HepG2 (cell line): ENCODE measurements around the gene TTC17. TPM values are rescaled to one million over a fixed set of nuclear protein-coding genes. Genes with fewer than 3 reads are reported as not detected.

ENCODE experiments used
- ATAC-seq: fragments of 200-7000 bp; cut with Tn5 transposase; 3 replicates; pipeline ENCODE4 v1.9.1; 2020; ENCODE audit warnings: mild to moderate bottlenecking, moderate library complexity
- BruUV-seq: library from RNA; stranded (reverse); fragments of 400-500 nt; replicated peaks from 2 replicates; lab custom pipeline; 2021; lab: Mats Ljungman, UMichigan
- CTCF ChIA-PET: fragments of 300-600 bp; formaldehyde crosslinking; extraction: SDS; loops from one replicate; lab custom pipeline; 2021; ENCODE audit warnings: low total read pairs, inconsistent platforms, low intra/inter-chr PET ratio; lab: Yijun Ruan, JAX
- POLR2A ChIA-PET: fragments of 350-600 bp; sonication (Branson Sonifier 250); formaldehyde crosslinking; loops from one replicate; lab custom pipeline; 2020; ENCODE audit warnings: antibody characterized with exemption, inconsistent platforms; lab: Yijun Ruan, JAX
- DNase-seq: peaks from one replicate; pipeline ENCODE4 v3.0.0-alpha.2; 2015; ENCODE audit warnings: low spot score
- FAIRE-seq: peaks from 3 replicates; lab custom pipeline; 2011; peaks lifted over from hg19 to GRCh38; lab: Jason Lieb, UNC
- H2AFZ ChIP-seq: one replicate; pipeline ENCODE4 v1.6.1; 2011; ENCODE audit warnings: low read length, inconsistent platforms
- H3K27ac ChIP-seq: fragments of 300-600 bp; 3 replicates; pipeline ENCODE4 v1.8.0; 2011; ENCODE audit warnings: mixed run types, mild to moderate bottlenecking, mixed read lengths, low read length, inconsistent platforms; ENCODE audit not compliant: insufficient read depth; ENCODE audit errors: extremely low read length
- H3K27me3 ChIP-seq, 2 experiments: fragments of 200-600 bp in 1 of 2; 2 replicates in 1 of 2; 3 replicates in 1 of 2; pipeline versions ENCODE4 v1.6.0 to v1.8.0; 2011; ENCODE audit warnings: low read length in 2 of 2, mild to moderate bottlenecking in 2 of 2, moderate library complexity in 2 of 2, inconsistent platforms in 1 of 2; ENCODE audit not compliant: insufficient read depth in 2 of 2, control insufficient read depth in 1 of 2
- H3K36me3 ChIP-seq, 2 experiments: fragments of 200-600 bp in 1 of 2; replicated peaks in 1 of 2; 2 replicates in 1 of 2; 3 replicates in 1 of 2; pipeline versions ENCODE4 v1.5.1 to v1.8.0; 2011; ENCODE audit warnings: low read length in 2 of 2, inconsistent platforms in 1 of 2; ENCODE audit not compliant: insufficient read depth in 2 of 2, control insufficient read depth in 1 of 2
- H3K4me1 ChIP-seq: 2 replicates; pipeline ENCODE4 v1.5.1; 2012; ENCODE audit warnings: low read length, inconsistent platforms; ENCODE audit not compliant: insufficient read depth
- H3K4me2 ChIP-seq: 2 replicates; pipeline ENCODE4 v1.6.0; 2011; ENCODE audit warnings: low read depth, low read length, inconsistent platforms
- H3K4me3 ChIP-seq, 3 experiments: fragments of 200-600 bp in 1 of 3; sonication (generic), shearing (Covaris generic) in 1 of 3; replicated peaks in 1 of 3; 2 replicates each; pipeline ENCODE4 v1.5.1; 2011 to 2016; ENCODE audit warnings: low read length in 3 of 3, inconsistent platforms in 2 of 3, low read depth in 2 of 3, mild to moderate bottlenecking in 2 of 3, control low read depth in 1 of 3, mixed read lengths in 1 of 3; ENCODE audit not compliant: insufficient read depth in 1 of 3
- H3K79me2 ChIP-seq: one replicate; pipeline ENCODE4 v1.6.1; 2011; ENCODE audit warnings: low read length, inconsistent platforms; ENCODE audit not compliant: insufficient read depth
- H3K9ac ChIP-seq: 2 replicates; pipeline ENCODE4 v1.6.0; 2011; ENCODE audit warnings: mild to moderate bottlenecking, low read depth, low read length, inconsistent platforms; ENCODE audit not compliant: insufficient read depth
- H3K9me3 ChIP-seq: 2 replicates; pipeline ENCODE4 v1.5.1; 2012; ENCODE audit warnings: mild to moderate bottlenecking, low read length
- H4K20me1 ChIP-seq: 2 replicates; pipeline ENCODE4 v1.6.0; 2011; ENCODE audit warnings: inconsistent platforms, mild to moderate bottlenecking, low read length, moderate library complexity; ENCODE audit not compliant: insufficient read depth
- ATRX ChIP-seq: sonication (generic); formaldehyde crosslinking; IDR thresholded peaks from 2 replicates; pipeline ENCODE4 v1.4.0; 2020; ENCODE audit warnings: missing genetic modification reagents, borderline replicate concordance
- CBFB ChIP-seq: sonication (generic); formaldehyde crosslinking; IDR thresholded peaks from 2 replicates; pipeline ENCODE4 v1.4.0; 2020; ENCODE audit warnings: missing genetic modification reagents
- CENPX ChIP-seq: sonication (generic); formaldehyde crosslinking; IDR thresholded peaks from 2 replicates; pipeline ENCODE4 v1.9.0; 2021; ENCODE audit warnings: mild to moderate bottlenecking, missing genetic modification reagents, moderate library complexity
- CHD4 ChIP-seq: fragments of 200-600 bp; sonication (generic); IDR thresholded peaks from 2 replicates; pipeline ENCODE4 v1.7.0; 2017; ENCODE audit warnings: mild to moderate bottlenecking, low read length, borderline replicate concordance
- EHMT2 ChIP-seq: fragments of 200-600 bp; sonication (generic); IDR thresholded peaks from 2 replicates; pipeline ENCODE4 v1.7.0; 2017; ENCODE audit warnings: antibody characterized with exemption, low read depth, low read length, borderline replicate concordance
- FOXK1 ChIP-seq: sonication (generic); formaldehyde crosslinking; IDR thresholded peaks from 2 replicates; pipeline ENCODE4 v1.4.0; 2020; ENCODE audit warnings: low read depth, missing genetic modification reagents, borderline replicate concordance
- GLI4 ChIP-seq: sonication (generic); formaldehyde crosslinking; IDR thresholded peaks from 2 replicates; pipeline ENCODE4 v1.5.1; 2020; ENCODE audit warnings: missing genetic modification reagents, mild to moderate bottlenecking, moderate library complexity, borderline replicate concordance
- KLF13 ChIP-seq: sonication (generic); formaldehyde crosslinking; IDR thresholded peaks from 2 replicates; pipeline ENCODE4 v1.4.0; 2020; ENCODE audit warnings: mild to moderate bottlenecking, missing genetic modification reagents
- NR2F6 ChIP-seq, 2 experiments: IDR thresholded peaks; 2 replicates each; pipeline ENCODE4 v1.6.1; 2016; ENCODE audit warnings: antibody characterized with exemption in 1 of 2, mild to moderate bottlenecking in 1 of 2
- POLR2AphosphoS2 ChIP-seq: IDR thresholded peaks from 2 replicates; pipeline ENCODE4 v1.6.1; 2011; ENCODE audit warnings: low read depth, low read length, improper control_type of control experiment
- TBL1XR1 ChIP-seq: fragments of 150-350 bp; IDR thresholded peaks from 2 replicates; pipeline ENCODE4 v1.6.1; 2014; ENCODE audit warnings: borderline replicate concordance, low read length; ENCODE audit not compliant: partially characterized antibody
- TSC22D2 ChIP-seq: sonication (generic); formaldehyde crosslinking; IDR thresholded peaks from 2 replicates; pipeline ENCODE4 v1.5.1; 2020; ENCODE audit warnings: missing genetic modification reagents, mild to moderate bottlenecking, borderline replicate concordance
- ZBTB39 ChIP-seq: sonication (generic); formaldehyde crosslinking; IDR thresholded peaks from 2 replicates; pipeline ENCODE4 v1.5.0; 2020; ENCODE audit warnings: missing genetic modification reagents
- ZFP91 ChIP-seq: sonication (generic); formaldehyde crosslinking; IDR thresholded peaks from 2 replicates; pipeline ENCODE4 v1.9.0; 2022; ENCODE audit warnings: missing genetic modification reagents, mild to moderate bottlenecking, borderline replicate concordance
- ZNF256 ChIP-seq: sonication (generic); formaldehyde crosslinking; conservative IDR thresholded peaks from 2 replicates; pipeline ENCODE4 v1.4.0; 2020; ENCODE audit warnings: missing genetic modification reagents
- ZNF263 ChIP-seq: sonication (generic); formaldehyde crosslinking; IDR thresholded peaks from 2 replicates; pipeline ENCODE4 v1.4.0; 2020; ENCODE audit warnings: missing genetic modification reagents
- ZNF276 ChIP-seq: sonication (generic); formaldehyde crosslinking; IDR thresholded peaks from 2 replicates; pipeline ENCODE4 v1.4.0; 2020; ENCODE audit warnings: mild to moderate bottlenecking, low read depth, missing genetic modification reagents
- ZNF543 ChIP-seq: sonication (generic); formaldehyde crosslinking; IDR thresholded peaks from 2 replicates; pipeline ENCODE4 v1.4.0; 2020; ENCODE audit warnings: mild to moderate bottlenecking, missing genetic modification reagents
- WGBS: methylation state at CpG from one replicate; pipeline ENCODE4 v1.1.6; 2017; ENCODE audit warnings: low lambda C conversion rate; 5-methylcytosine and 5-hydroxymethylcytosine counted together
- in situ Hi-C: cut with HindIII; loops from 2 replicates; pipeline ENCODE4 v1.10.0; 2017; ENCODE audit warnings: low pct_unique_long_range_greater_than_20kb; ENCODE audit not compliant: extremely low pct_ligation_motif_present
- intact Hi-C: fragments of 100-400 bp; cut with micrococcal nuclease; formaldehyde crosslinking; loops from one replicate; pipeline ENCODE4 v1.10.0; 2022; ENCODE audit not compliant: unreplicated experiment
- polyA plus RNA-seq, 8 experiments: library from polyadenylated mRNA; depleted of rRNA in 3 of 8; stranded (reverse) in 7 of 8; unstranded in 1 of 8; fragments of >200 nt; fragmentation: Illumina TruSeq in 4 of 8; extraction: Trizol in 4 of 8; gene quantifications; 2 replicates each; pipeline versions ENCODE4 v1.2.1 to v1.2.3, GENCODE V29; 2011 to 2016; ENCODE audit warnings: low read depth in 4 of 8, missing spikeins in 1 of 8, mixed read lengths in 1 of 8; ENCODE audit not compliant: insufficient read depth in 1 of 8
- total RNA-seq, 5 experiments: library from RNA; depleted of rRNA; stranded (reverse); fragments of >200 nt; fragmentation: Illumina TruSeq; extraction: Trizol; gene quantifications; 2 replicates each; pipeline ENCODE4 v1.2.3, GENCODE V29; 2016; ENCODE audit warnings: low read depth in 1 of 5
- TF ChIP-seq, protein P1 (sequence below): sonication (generic); formaldehyde crosslinking; IDR thresholded peaks from 2 replicates; pipeline ENCODE4 v1.8.1; 2023; ENCODE audit warnings: missing genetic modification reagents, mild to moderate bottlenecking, borderline replicate concordance

TTC17 gene
- total and polyA plus RNA-seq, 2 of the 13 experiments (the other 11 are each of a cell fraction or from before 2014, with no cell fraction given), result 55.9 to 99.7 TPM

DNA sequence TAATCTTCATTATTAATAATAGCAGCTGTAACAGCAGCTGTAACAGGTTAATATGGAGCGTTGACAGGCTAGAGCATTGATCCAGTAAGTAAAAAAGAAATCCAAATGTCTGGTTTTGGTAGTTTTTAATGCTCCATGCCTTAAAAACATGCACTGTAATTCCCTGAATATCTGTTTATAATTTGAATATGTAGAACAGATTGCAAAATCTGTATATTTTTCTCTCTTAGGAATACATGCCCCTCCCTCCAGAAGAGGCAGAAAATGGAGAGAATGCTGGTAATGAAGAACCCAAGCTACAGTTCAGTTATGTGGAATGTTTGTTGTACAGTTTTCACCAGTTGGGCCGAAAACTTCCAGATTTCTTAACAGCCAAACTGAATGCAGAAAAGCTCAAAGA is 30.2 kb upstream of the TTC17 start:
- no peak overlapping the region for H3K27ac ChIP-seq
- ATAC-seq (no peak), FAIRE-seq (no peak), DNase-seq (no peak)
- H3K4me3 ChIP-seq, result no peak overlapping the region
- WGBS, result 98% methylated on average over 2 of the region's 2 CpGs
- H3K79me2 ChIP-seq, result no peaks in the 10 kb centered on the region
- BruUV-seq, result no TSS peak
- H3K4me2 ChIP-seq, result no peak overlapping the region
- ChIA-PET CTCF (no interaction called here), POLR2A (interaction anchor here (1.1 kb wide), 1 partner anchor 30 kb away, joined by 3 read pairs; the partner anchor contains the start of gene TTC17)
- H3K9me3 ChIP-seq, result no peaks in the 10 kb centered on the region
- in situ Hi-C loops, result loop anchor here (10.0 kb wide), 1 partner anchor 86 kb away; no protein-coding TSS in a partner anchor
- intact Hi-C loops, result no loop called here
- H2AFZ ChIP-seq, result no peak overlapping the region
- no peaks in the 10 kb centered on the region for H4K20me1 ChIP-seq
- no peaks in the 10 kb centered on the region for H3K27me3 ChIP-seq
- no peak overlapping the region for H3K9ac ChIP-seq
- no peak for TF ChIP-seq CBFB (CRISPR knock-in tag)
- no peak for TF ChIP-seq EHMT2
- no peak for TF ChIP-seq ATRX
- no peak for TF ChIP-seq NR2F6 (IDR thresholded peaks at IDR 0.05)
- no peak for TF ChIP-seq NR2F6 (CRISPR knock-in tag; IDR thresholded peaks at IDR 0.05)
- no peak for TF ChIP-seq ZNF263 (CRISPR knock-in tag)
- no peak for TF ChIP-seq KLF13 (CRISPR knock-in tag)
- no peak for TF ChIP-seq ZBTB39 (CRISPR knock-in tag)
- TF ChIP-seq CENPX (CRISPR knock-in tag), result no peak
- no peak for TF ChIP-seq TBL1XR1
- TF ChIP-seq GLI4 (CRISPR knock-in tag), result no peak
- TF ChIP-seq FOXK1 (CRISPR knock-in tag), result no peak
- TF ChIP-seq, protein P1, sequence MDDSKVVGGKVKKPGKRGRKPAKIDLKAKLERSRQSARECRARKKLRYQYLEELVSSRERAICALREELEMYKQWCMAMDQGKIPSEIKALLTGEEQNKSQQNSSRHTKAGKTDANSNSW (CRISPR knock-in tag), result no peak
- no peak for TF ChIP-seq ZNF256 (CRISPR knock-in tag)
- TF ChIP-seq CHD4, result no peak
- TF ChIP-seq POLR2AphosphoS2, result no peak
- TF ChIP-seq ZNF543 (CRISPR knock-in tag), result no peak
- TF ChIP-seq ZFP91 (CRISPR knock-in tag), result no peak
- TF ChIP-seq TSC22D2 (CRISPR knock-in tag), result no peak
- no peak for TF ChIP-seq ZNF276
- H3K36me3 ChIP-seq, result peaks cover 19 to 74% of the 10 kb centered on the region in 2 experiments
- H3K4me1 ChIP-seq, result no peaks in the 10 kb centered on the region
